GM19025 (cell line): ENCODE results near the gene RHBDL3.
A peak's percentile ranks its signal among the peaks of the same experiment; 100 is the strongest.
"Not testable (repeated sequence)": the region's sequence is repeated elsewhere in the genome, so short reads cannot be mapped to it uniquely, and the experiment has no call there.

Experiments used
- ATAC-seq: cut with Tn5 transposase; IDR thresholded peaks from one replicate; pipeline ENCODE4 v1.9.1; 2021; ENCODE audit warnings: mild to moderate bottlenecking, low read depth, moderate library complexity; ENCODE audit not compliant: unreplicated experiment

Gene RHBDL3

DNA sequence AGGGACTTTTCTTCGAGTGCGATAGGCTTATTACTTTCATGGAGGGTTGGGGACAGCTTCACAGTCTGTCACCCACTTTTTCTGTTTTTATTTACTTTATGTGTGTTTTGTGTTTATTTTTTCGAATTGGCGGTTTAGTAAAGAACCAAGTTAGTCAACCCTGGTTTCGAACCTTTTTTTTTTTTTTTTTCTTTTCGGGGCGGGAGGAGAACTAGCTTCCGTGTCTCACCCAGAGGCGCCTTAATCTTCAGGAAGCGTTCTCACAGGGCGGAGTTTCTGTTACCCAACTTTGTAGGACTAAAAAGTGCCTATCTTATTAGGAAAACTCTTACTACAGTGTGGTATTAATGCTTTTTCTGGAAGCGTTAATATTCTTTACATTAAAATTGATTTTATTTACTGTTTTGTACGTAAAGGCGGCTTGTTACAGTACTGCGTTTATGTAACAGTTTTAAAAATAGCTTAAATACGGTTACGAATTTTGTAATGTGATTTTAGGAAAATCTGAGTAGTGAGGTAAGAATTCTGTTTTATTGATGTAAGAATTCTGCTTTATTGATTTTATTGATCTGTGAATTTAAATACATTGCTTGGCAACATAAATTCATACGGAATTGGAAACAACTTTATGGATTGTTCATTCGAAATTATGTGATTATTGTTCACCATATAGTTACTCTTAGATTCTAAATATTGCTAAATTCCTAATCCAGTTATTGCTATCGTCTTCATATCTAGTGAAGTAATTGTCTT lies 85.2 kb downstream of the RHBDL3 start:
- ATAC-seq = peak; percentile 11

DNA sequence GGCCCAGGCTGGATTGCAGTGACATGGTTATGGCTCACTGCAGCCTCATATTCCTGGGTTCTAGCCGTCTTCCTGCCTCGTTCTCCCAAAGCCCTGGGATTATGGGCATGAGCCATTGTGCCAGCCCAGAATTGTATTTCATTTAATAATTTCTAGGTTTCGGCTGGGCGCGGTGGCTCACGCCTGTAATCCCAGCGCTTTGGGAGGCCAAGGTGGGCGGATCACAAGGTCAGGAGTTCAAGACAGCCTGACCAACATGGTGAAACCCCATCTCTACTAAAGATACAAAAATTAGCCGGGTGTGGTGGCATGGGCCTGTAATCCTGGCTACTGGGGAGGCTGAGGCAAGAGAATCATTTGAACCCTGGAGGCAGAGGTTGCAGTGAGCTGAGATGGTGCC lies 87.1 kb downstream of the RHBDL3 start:
- ATAC-seq = not testable (repeated sequence)

DNA sequence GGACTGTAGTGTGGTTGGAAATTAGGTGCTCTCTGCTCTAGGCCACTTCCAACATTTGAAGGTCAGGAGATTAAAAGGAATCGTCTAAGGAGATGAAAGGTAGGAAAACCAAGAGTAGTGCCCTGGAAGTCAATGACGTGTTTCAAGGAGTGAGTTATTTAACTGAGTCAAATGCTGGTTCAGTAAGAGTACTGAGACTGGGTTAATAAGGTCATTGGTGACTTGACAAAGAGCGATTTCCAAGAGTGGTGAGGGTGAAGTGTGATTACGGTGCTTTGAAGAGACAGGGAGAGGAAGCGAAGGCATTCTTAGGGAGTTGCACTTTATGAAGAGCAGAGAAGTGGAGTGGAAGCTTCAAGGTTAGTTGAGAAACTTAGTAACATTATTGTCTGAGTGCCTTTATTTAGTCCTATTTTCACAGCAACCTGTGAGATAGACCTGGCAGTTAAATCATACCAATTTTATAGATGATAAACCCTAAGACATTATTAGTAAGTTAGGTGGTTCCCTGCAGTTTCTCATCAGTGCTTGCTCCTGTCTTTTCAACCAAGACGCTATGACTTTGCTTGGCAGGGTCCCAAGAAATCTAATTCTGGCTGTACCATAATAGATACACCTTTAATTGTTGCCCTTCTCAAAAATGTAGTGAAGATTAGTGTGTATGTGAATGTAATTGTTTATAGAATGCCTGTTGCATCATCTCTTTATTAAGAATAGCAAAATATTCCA lies 90.2 kb downstream of the RHBDL3 start:
- ATAC-seq = no peak

DNA sequence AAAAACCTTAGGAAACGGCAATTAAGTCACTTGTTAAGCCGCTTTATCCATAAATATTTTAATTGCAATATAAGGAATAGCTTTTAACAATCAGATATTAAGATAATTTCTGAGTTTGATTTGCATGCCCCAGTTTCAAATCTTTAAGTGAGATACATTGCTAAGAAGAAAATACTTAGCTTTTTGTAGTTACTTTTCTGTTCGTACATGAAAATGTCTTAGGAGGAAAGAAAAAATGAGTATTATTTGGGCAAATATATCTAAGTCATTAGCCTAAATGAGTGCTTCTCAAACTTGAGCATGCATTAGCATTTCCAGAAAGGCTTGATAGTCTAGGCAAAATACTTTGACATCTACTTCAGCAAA lies 90.7 kb downstream of the RHBDL3 start:
- no peak for ATAC-seq

DNA sequence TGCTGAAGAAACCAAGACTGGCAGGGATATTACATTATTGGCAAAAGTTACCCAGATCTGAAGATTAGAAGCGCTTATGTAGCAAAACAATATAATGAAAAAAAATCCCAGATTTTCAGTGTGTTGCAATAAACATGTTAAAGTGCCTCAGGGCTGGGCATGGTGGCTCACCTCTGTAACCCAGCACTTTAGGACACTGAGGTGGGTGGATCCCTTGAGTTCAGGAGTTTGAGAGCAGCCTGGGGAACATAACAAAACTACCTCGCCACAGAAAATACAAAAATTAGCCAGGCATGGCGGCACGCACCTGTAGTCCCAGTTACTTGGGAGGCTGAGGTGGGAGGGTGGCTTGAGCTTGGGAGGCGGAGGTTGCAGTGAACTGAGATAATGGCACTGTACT lies 91.1 kb downstream of the RHBDL3 start:
- ATAC-seq = no peak

DNA sequence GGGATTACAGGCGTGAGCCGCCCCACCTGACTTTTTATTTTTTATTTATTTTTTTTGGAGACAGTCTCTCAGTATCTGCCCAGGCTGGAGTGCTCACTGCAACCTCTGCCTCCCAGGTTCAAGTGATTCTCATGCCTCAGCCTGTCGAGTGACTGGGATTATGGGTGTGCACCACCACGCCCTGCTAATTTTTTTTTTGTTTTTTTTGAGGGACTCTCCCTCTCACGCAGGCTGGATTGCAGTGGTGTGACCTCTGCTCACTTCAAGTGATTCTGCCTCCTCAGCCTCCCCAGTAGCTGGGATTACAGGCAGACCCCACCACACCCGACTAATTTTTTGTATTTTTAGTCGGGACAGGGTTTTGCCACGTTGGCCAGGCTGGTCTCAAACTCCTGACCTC lies 92.0 kb downstream of the RHBDL3 start:
- ATAC-seq = no peak

DNA sequence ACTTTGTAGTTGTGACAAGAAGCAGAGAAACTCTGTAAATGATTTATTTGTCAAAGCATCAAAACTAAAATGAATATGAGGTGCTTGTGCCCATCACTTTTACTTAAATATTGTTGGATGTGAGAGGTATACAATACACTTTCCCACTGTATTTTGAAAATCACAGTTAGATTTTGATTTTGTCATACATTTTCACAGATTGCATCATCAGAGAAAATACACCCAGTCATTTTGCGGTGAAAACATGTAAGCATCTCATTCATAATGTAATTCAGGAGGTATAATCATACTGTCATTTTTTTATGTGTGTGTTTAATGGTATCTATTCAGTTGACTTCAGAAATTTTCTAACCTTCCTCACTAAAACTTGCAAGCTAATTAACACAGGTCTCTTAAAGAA lies 95.6 kb downstream of the RHBDL3 start:
- ATAC-seq = no peak

DNA sequence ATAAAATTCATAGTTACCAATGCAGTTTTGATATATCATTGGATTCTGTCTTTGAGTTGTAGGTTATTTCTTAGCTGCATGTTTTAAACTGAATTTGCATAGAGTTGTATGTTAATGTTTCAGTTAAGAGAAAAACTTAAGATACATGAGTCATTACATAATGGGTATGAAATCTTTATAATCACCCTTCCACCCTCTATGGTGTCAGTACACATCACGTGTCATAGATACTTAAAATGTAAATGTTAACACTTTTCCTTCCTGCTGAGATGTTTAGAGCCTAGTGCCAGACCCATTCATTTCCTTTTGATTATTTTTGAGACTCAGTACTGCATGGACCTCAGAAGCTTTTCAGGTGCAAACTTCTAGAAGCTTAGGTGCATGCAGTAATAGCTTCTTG lies 104.8 kb downstream of the RHBDL3 start:
- no peak for ATAC-seq
